K562 (cell line): ENCODE results near the gene NCKIPSD.

Experiments
- SMARCC2 ChIP-seq: fragments of 450-650 bp; IDR thresholded peaks from 2 replicates; pipeline ENCODE4 v1.6.1; 2017; ENCODE audit warnings: antibody characterized with exemption, moderate library complexity, mild to moderate bottlenecking, low read depth
- SMC3 ChIP-seq: conservative IDR thresholded peaks from 2 replicates; pipeline ENCODE4 v1.6.1; 2011; ENCODE audit warnings: low read depth, low read length, improper control_type of control experiment; ENCODE audit not compliant: insufficient read depth
- TF ChIP-seq, protein P1 (sequence below), 3 experiments: IDR thresholded peaks in 2 of 3; conservative IDR thresholded peaks in 1 of 3; 2 replicates each; pipeline ENCODE4 v1.5.1; 2011 to 2012; ENCODE audit warnings: low read length in 3 of 3, mild to moderate bottlenecking in 3 of 3, control low read depth in 2 of 3, improper control_type of control experiment in 1 of 3, inconsistent platforms in 1 of 3, low read depth in 1 of 3, mixed read lengths in 1 of 3, moderate library complexity in 1 of 3; ENCODE audit not compliant: insufficient read depth in 2 of 3

DNA sequence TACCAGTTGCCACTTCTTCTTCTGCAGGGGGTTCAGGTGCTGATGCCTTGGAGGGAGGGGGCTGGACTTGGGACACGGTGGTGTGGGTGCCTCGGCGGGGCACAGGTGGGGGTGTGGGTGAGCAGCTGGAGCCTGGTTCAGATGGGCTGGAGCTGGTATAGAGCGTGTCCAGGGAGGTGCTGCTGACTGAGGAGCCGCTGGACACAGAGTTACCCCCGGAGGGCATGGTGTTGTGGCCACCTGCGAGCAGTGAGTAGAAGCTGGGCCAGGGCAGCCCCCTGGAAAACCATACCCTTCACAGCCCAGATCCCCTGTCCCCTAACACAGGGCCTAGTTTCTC, 4.2 kb downstream of the NCKIPSD start:
- no peak for TF ChIP-seq SMC3
- TF ChIP-seq SMARCC2: no peak
- TF ChIP-seq, protein P1, sequence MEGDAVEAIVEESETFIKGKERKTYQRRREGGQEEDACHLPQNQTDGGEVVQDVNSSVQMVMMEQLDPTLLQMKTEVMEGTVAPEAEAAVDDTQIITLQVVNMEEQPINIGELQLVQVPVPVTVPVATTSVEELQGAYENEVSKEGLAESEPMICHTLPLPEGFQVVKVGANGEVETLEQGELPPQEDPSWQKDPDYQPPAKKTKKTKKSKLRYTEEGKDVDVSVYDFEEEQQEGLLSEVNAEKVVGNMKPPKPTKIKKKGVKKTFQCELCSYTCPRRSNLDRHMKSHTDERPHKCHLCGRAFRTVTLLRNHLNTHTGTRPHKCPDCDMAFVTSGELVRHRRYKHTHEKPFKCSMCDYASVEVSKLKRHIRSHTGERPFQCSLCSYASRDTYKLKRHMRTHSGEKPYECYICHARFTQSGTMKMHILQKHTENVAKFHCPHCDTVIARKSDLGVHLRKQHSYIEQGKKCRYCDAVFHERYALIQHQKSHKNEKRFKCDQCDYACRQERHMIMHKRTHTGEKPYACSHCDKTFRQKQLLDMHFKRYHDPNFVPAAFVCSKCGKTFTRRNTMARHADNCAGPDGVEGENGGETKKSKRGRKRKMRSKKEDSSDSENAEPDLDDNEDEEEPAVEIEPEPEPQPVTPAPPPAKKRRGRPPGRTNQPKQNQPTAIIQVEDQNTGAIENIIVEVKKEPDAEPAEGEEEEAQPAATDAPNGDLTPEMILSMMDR (IDR thresholded peaks at IDR 0.05 in 2 of 3, conservative IDR thresholded peaks at IDR 0.05 in 1 of 3; ENCODE audit: insufficient read depth in 2 of 3, low read depth in 1 of 3, low read length in 3 of 3): no peak
